ENCODE measurements around the gene CDC5L. TPM values are rescaled to one million over a fixed set of nuclear protein-coding genes. Genes with fewer than 3 reads are reported as not detected.
A peak's percentile ranks its signal among the peaks of the same experiment; 100 is the strongest.
"Not testable (repeated sequence)": the region's sequence is repeated elsewhere in the genome, so short reads cannot be mapped to it uniquely, and the experiment has no call there.

CDC5L gene
- total RNA-seq, 1 experiment from 2014 or later = 22.1 TPM

GRCh38 chr6:44442833-44443444 is 55.4 kb downstream of the CDC5L start:
- DNase-seq = no peak
- no peaks in the 10 kb centered on the region for H3K27me3 ChIP-seq (ENCODE audit: control insufficient read depth, insufficient read depth, low read length)
- no peak overlapping the region for H3K4me3 ChIP-seq (ENCODE audit: insufficient read depth, low read depth, low read length)
- H3K36me3 ChIP-seq (replicated peaks; ENCODE audit: control insufficient read depth, insufficient read depth, low read length) = peaks cover 3% of the 10 kb centered on the region

GRCh38 chr6:44444853-44445252 is 57.3 kb downstream of the CDC5L start:
- peaks cover 3% of the 10 kb centered on the region for H3K36me3 ChIP-seq (replicated peaks; ENCODE audit: control insufficient read depth, insufficient read depth, low read length)
- no peaks in the 10 kb centered on the region for H3K27me3 ChIP-seq (ENCODE audit: control insufficient read depth, insufficient read depth, low read length)
- no peak overlapping the region for H3K4me3 ChIP-seq (ENCODE audit: insufficient read depth, low read depth, low read length)
- DNase-seq = no peak

GRCh38 chr6:44446626-44447300 is 59.3 kb downstream of the CDC5L start:
- Histone ChIP-seq H3K27me3 (ENCODE audit: control insufficient read depth, insufficient read depth, low read length) (no peaks in the 10 kb centered on the region), H3K36me3 (replicated peaks; ENCODE audit: control insufficient read depth, insufficient read depth, low read length) (peaks cover 3% of the 10 kb centered on the region), H3K4me3 (ENCODE audit: insufficient read depth, low read depth, low read length) (no peak overlapping the region)
- DNase-seq = no peak

DNA sequence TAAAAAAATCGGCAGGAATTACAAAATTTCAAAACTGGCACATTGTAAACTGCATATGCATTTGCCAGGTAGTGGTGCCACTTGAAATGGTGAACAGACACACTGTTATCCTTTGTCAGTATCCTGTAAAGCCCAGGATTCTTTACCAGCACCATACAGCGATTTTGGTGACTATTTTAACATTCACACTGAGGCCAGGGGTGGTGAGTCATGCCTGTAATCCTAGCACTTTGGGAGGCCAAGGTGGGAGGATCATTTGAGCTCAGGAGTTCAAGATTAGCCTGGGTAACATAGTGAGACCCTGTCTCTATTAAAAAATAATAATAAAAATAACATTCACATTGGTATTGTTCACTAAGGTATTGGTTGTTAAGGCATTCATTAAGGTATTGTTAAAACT is 61.7 kb downstream of the CDC5L start:
- H3K36me3 ChIP-seq (replicated peaks; ENCODE audit: control insufficient read depth, insufficient read depth, low read length); DNase-seq; H3K4me3 ChIP-seq (ENCODE audit: insufficient read depth, low read depth, low read length); H3K27me3 ChIP-seq (ENCODE audit: control insufficient read depth, insufficient read depth, low read length): not testable (repeated sequence)

GRCh38 chr6:44451803-44452695 is 64.5 kb downstream of the CDC5L start:
- Histone ChIP-seq H3K4me3 (ENCODE audit: insufficient read depth, low read depth, low read length) (no peak overlapping the region), H3K27me3 (ENCODE audit: control insufficient read depth, insufficient read depth, low read length) (no peaks in the 10 kb centered on the region), H3K36me3 (replicated peaks; ENCODE audit: control insufficient read depth, insufficient read depth, low read length) (no peaks in the 10 kb centered on the region; the same call in 1 of the 2 replicates)
- DNase-seq = no peak

GRCh38 chr6:44452725-44453124 is 65.2 kb downstream of the CDC5L start:
- Histone ChIP-seq H3K36me3 (replicated peaks; ENCODE audit: control insufficient read depth, insufficient read depth, low read length) (no peaks in the 10 kb centered on the region; the same call in 1 of the 2 replicates), H3K4me3 (ENCODE audit: insufficient read depth, low read depth, low read length) (no peak overlapping the region), H3K27me3 (ENCODE audit: control insufficient read depth, insufficient read depth, low read length) (no peaks in the 10 kb centered on the region)
- DNase-seq = no peak

- no peaks in the 10 kb centered on the region for H3K27me3 ChIP-seq (ENCODE audit: control insufficient read depth, insufficient read depth, low read length)
- H3K4me3 ChIP-seq (ENCODE audit: insufficient read depth, low read depth, low read length) = no peak overlapping the region
- DNase-seq = no peak
- H3K36me3 ChIP-seq (replicated peaks; ENCODE audit: control insufficient read depth, insufficient read depth, low read length) = no peaks in the 10 kb centered on the region
Observed at GRCh38 chr6:44453146-44453545, 65.6 kb downstream of the CDC5L start.

DNA sequence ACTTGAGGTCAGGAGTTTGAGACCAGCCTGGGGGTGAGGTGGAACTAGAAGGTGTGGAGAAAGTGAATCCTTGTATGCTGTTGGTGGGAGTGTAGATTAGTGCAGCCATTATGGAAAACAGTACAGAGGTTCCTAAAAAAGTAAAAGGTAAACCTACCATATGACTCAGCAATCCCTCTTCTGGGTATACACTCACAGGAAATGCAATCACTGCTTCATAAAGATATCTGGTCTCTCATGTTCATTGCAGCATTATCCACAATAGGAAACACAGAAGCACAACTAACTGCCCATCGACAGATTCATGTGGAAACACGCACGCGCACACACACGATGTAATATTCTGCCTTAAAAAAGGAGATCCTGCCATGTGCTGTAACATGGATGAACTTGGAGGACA is 66.7 kb downstream of the CDC5L start:
- Histone ChIP-seq H3K27me3 (ENCODE audit: control insufficient read depth, insufficient read depth, low read length) (no peaks in the 10 kb centered on the region), H3K4me3 (ENCODE audit: insufficient read depth, low read depth, low read length) (no peak overlapping the region), H3K36me3 (replicated peaks; ENCODE audit: control insufficient read depth, insufficient read depth, low read length) (no peaks in the 10 kb centered on the region)
- no peak for DNase-seq

- Histone ChIP-seq H3K27me3 (ENCODE audit: control insufficient read depth, insufficient read depth, low read length) (no peaks in the 10 kb centered on the region), H3K36me3 (replicated peaks; ENCODE audit: control insufficient read depth, insufficient read depth, low read length) (no peaks in the 10 kb centered on the region), H3K4me3 (ENCODE audit: insufficient read depth, low read depth, low read length) (no peak overlapping the region)
- peak; percentile 76 for DNase-seq
Observed at GRCh38 chr6:44456070-44456965, 68.8 kb downstream of the CDC5L start.

- no peaks in the 10 kb centered on the region for H3K36me3 ChIP-seq (replicated peaks; ENCODE audit: control insufficient read depth, insufficient read depth, low read length)
- no peak for DNase-seq
- H3K27me3 ChIP-seq (ENCODE audit: control insufficient read depth, insufficient read depth, low read length) = no peaks in the 10 kb centered on the region
- no peak overlapping the region for H3K4me3 ChIP-seq (ENCODE audit: insufficient read depth, low read depth, low read length)
Observed at GRCh38 chr6:44456966-44457292, 69.4 kb downstream of the CDC5L start.

DNA sequence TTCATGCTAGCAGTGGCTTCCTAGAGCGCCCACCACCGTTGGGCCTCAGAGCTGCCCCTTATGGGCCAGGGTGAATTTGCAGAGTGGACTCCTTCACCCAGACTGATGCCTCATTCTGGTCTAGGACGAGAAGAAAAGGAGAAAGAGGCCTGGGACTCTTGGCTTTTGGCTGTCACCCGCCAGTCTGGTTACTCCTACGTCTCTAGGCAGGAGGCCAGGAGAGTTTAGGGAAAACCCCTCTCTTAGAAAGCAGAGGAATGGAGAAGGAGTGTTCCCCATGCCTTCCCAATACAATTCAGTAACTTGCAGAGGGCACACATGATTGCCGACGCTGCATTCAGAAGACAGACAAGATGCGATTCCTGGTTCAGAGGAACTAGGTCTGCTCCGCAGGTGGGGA is 70.1 kb downstream of the CDC5L start:
- H3K4me3 ChIP-seq (ENCODE audit: insufficient read depth, low read depth, low read length) = no peak overlapping the region
- no peaks in the 10 kb centered on the region for H3K27me3 ChIP-seq (ENCODE audit: control insufficient read depth, insufficient read depth, low read length)
- DNase-seq = no peak
- no peaks in the 10 kb centered on the region for H3K36me3 ChIP-seq (replicated peaks; ENCODE audit: control insufficient read depth, insufficient read depth, low read length)

- H3K36me3 ChIP-seq (replicated peaks; ENCODE audit: control insufficient read depth, insufficient read depth, low read length) = no peaks in the 10 kb centered on the region
- H3K4me3 ChIP-seq (ENCODE audit: insufficient read depth, low read depth, low read length) = no peak overlapping the region
- DNase-seq = no peak
- H3K27me3 ChIP-seq (ENCODE audit: control insufficient read depth, insufficient read depth, low read length) = no peaks in the 10 kb centered on the region
Observed at GRCh38 chr6:44458551-44458950, 71.0 kb downstream of the CDC5L start.

GRCh38 chr6:44462335-44462734 is 74.8 kb downstream of the CDC5L start:
- DNase-seq = peak; percentile 10
- Histone ChIP-seq H3K36me3 (replicated peaks; ENCODE audit: control insufficient read depth, insufficient read depth, low read length) (no peaks in the 10 kb centered on the region), H3K4me3 (ENCODE audit: insufficient read depth, low read depth, low read length) (no peak overlapping the region), H3K27me3 (ENCODE audit: control insufficient read depth, insufficient read depth, low read length) (no peaks in the 10 kb centered on the region)

Data from H7 (cell line).